Naive thymus-derived CD8-positive, alpha-beta T cell (primary cell): ENCODE results near the gene LRRC4B. TPM values are rescaled to one million over a fixed set of nuclear protein-coding genes. Genes with fewer than 3 reads are reported as not detected.

Experiments used
- ATAC-seq, 2 donors: fragments of 150-1000 bp; cut with Tn5 transposase in 1 of 2; sonication (Bioruptor Pico), chemical (Tn5 transposase) in 1 of 2; 1 replicate in 1 of 2; 2 replicates in 1 of 2; pipeline ENCODE4 v1.10.0; 2021; ENCODE audit warnings: mild to moderate bottlenecking in 2 of 2, moderate library complexity in 2 of 2
- POLR2A ChIA-PET: fragments of 350-600 bp; sonication (Branson Sonifier 250); formaldehyde crosslinking; loops from one replicate; lab custom pipeline; 2021; ENCODE audit warnings: antibody characterized with exemption; lab: Charles Lee
- DNase-seq, 10 donors: peaks; one replicate each; pipeline versions ENCODE4 v3.0.0 to v3.0.0-alpha.2; 2020 to 2022
- H3K27ac Mint-ChIP-seq, 10 donors: one replicate each; pipeline ENCODE4 v1.8.0; 2020 to 2022; ENCODE audit warnings: mild to moderate bottlenecking in 10 of 10, mixed read lengths in 10 of 10, moderate library complexity in 4 of 10, inconsistent platforms in 1 of 10
- H3K27me3 Mint-ChIP-seq, 5 donors: one replicate each; pipeline ENCODE4 v1.8.0; 2021 to 2022; ENCODE audit warnings: mixed read lengths in 5 of 5
- H3K36me3 Mint-ChIP-seq, 3 donors: one replicate each; pipeline ENCODE4 v1.8.0; 2020 to 2022; ENCODE audit warnings: mixed read lengths in 3 of 3, mild to moderate bottlenecking in 2 of 3, inconsistent platforms in 1 of 3
- H3K4me1 Mint-ChIP-seq, 4 donors: one replicate each; pipeline ENCODE4 v1.8.0; 2021 to 2022; ENCODE audit warnings: mixed read lengths in 4 of 4
- H3K4me3 Mint-ChIP-seq, 10 donors: one replicate each; pipeline ENCODE4 v1.8.0; 2020 to 2022; ENCODE audit warnings: mild to moderate bottlenecking in 10 of 10, mixed read lengths in 10 of 10, moderate library complexity in 6 of 10, inconsistent platforms in 1 of 10
- H3K9me3 Mint-ChIP-seq, 9 donors: one replicate each; pipeline ENCODE4 v1.8.0; 2020 to 2022; ENCODE audit warnings: mixed read lengths in 9 of 9, mild to moderate bottlenecking in 3 of 9, inconsistent platforms in 1 of 9, moderate library complexity in 1 of 9
- polyA plus RNA-seq, 3 donors: library from polyadenylated mRNA; unstranded; fragments of 300-500 nt; fragmentation: Illumina TruSeq; gene quantifications; one replicate each; pipeline ENCODE4 v1.2.3, GENCODE V29; 2021
- total RNA-seq, 8 experiments: library from RNA in 2 of 8; stranded (reverse) in 2 of 8; gene quantifications; one replicate each; pipeline ENCODE4 v1.2.3 and lab custom pipeline; 2021 to 2026

Gene LRRC4B
- total and polyA plus RNA-seq, 5 experiments from 2014 or later = not detected

GRCh38 chr19:50492303-50493052, 75.8 kb downstream of the LRRC4B start:
- peak overlapping the region in 6 of 10 donors; percentile 46 to 86 (median 78) for H3K27ac Mint-ChIP-seq
- POLR2A ChIA-PET = interaction anchor here (0.7 kb wide), 1 partner anchor 9 kb away, joined by 3 read pairs; no protein-coding TSS in a partner anchor
- H3K4me1 Mint-ChIP-seq = peaks cover 29 to 48% (median 32%) of the 10 kb centered on the region in 4 donors
- H3K36me3 Mint-ChIP-seq = peaks cover 0 to 5% (median 0%) of the 10 kb centered on the region in 3 donors
- DNase-seq (peak in 2 of 10 donors; percentile 25 to 60), ATAC-seq (peak; percentile 80 to 98)
- H3K9me3 Mint-ChIP-seq = no peaks in the 10 kb centered on the region
- no peaks in the 10 kb centered on the region for H3K27me3 Mint-ChIP-seq
- peak overlapping the region in 6 of 10 donors; percentile 34 to 81 (median 41) for H3K4me3 Mint-ChIP-seq

- Mint-ChIP-seq H3K4me3 (peak overlapping the region in 4 of 10 donors; percentile 0 to 45 (median 26)), H3K9me3 (no peaks in the 10 kb centered on the region), H3K27me3 (no peaks in the 10 kb centered on the region), H3K36me3 (peaks cover 0 to 5% (median 0%) of the 10 kb centered on the region in 3 donors), H3K4me1 (peaks cover 30 to 54% (median 38%) of the 10 kb centered on the region in 4 donors), H3K27ac (peak overlapping the region in 3 of 10 donors; percentile 31 to 86 (median 73))
- POLR2A ChIA-PET = no interaction called here
- ATAC-seq = no peak
- no peak for DNase-seq
These were observed 77.2 kb downstream of the LRRC4B start for GRCh38 chr19:50490991-50491472.

- Mint-ChIP-seq H3K9me3 (no peaks in the 10 kb centered on the region), H3K4me1 (peaks cover 34 to 54% (median 38%) of the 10 kb centered on the region in 4 donors), H3K4me3 (no peak overlapping the region), H3K27me3 (no peaks in the 10 kb centered on the region), H3K27ac (peak overlapping the region in 3 of 10 donors; percentile 31 to 86 (median 48)), H3K36me3 (peaks cover 0 to 5% (median 0%) of the 10 kb centered on the region in 3 donors)
- DNase-seq = no peak
- ATAC-seq = no peak
- POLR2A ChIA-PET = no interaction called here
These were observed 77.8 kb downstream of the LRRC4B start for GRCh38 chr19:50490411-50490811.

GRCh38 chr19:50489461-50490011, 78.7 kb downstream of the LRRC4B start:
- H3K9me3 Mint-ChIP-seq = no peaks in the 10 kb centered on the region
- DNase-seq (peak in 1 of 10 donors; percentile 56), ATAC-seq (no peak)
- POLR2A ChIA-PET = no interaction called here
- peak overlapping the region in 2 of 10 donors; percentile 66 to 71 for H3K27ac Mint-ChIP-seq
- H3K4me3 Mint-ChIP-seq = peak overlapping the region in 1 of 10 donors; percentile 22
- peaks cover 0 to 5% (median 0%) of the 10 kb centered on the region in 3 donors for H3K36me3 Mint-ChIP-seq
- H3K27me3 Mint-ChIP-seq = no peaks in the 10 kb centered on the region
- peaks cover 33 to 54% (median 38%) of the 10 kb centered on the region in 4 donors for H3K4me1 Mint-ChIP-seq

GRCh38 chr19:50488389-50489194, 79.6 kb downstream of the LRRC4B start:
- H3K27me3 Mint-ChIP-seq = no peaks in the 10 kb centered on the region
- ATAC-seq (no peak), DNase-seq (no peak)
- peaks cover 31 to 54% (median 38%) of the 10 kb centered on the region in 4 donors for H3K4me1 Mint-ChIP-seq
- peaks cover 0 to 14% (median 0%) of the 10 kb centered on the region in 3 donors for H3K36me3 Mint-ChIP-seq
- no peaks in the 10 kb centered on the region for H3K9me3 Mint-ChIP-seq
- H3K4me3 Mint-ChIP-seq = peak overlapping the region in 1 of 10 donors; percentile 10
- peak overlapping the region in 4 of 10 donors; percentile 33 to 71 (median 58) for H3K27ac Mint-ChIP-seq
- POLR2A ChIA-PET = no interaction called here

GRCh38 chr19:50486823-50487515, 81.3 kb downstream of the LRRC4B start:
- DNase-seq (peak in 7 of 10 donors; percentile 17 to 53 (median 35)), ATAC-seq (peak in 1 of 2 donors; percentile 51)
- Mint-ChIP-seq H3K9me3 (no peaks in the 10 kb centered on the region), H3K4me1 (peaks cover 26 to 48% (median 33%) of the 10 kb centered on the region in 4 donors), H3K36me3 (peaks cover 0 to 27% (median 3%) of the 10 kb centered on the region in 3 donors), H3K4me3 (peak overlapping the region in 1 of 10 donors; percentile 38), H3K27me3 (no peaks in the 10 kb centered on the region), H3K27ac (peak overlapping the region in 4 of 10 donors; percentile 55 to 66 (median 62))
- POLR2A ChIA-PET = no interaction called here

GRCh38 chr19:50485284-50485955, 82.8 kb downstream of the LRRC4B start:
- no peaks in the 10 kb centered on the region for H3K27me3 Mint-ChIP-seq
- peaks cover 16 to 37% (median 23%) of the 10 kb centered on the region in 4 donors for H3K4me1 Mint-ChIP-seq
- H3K9me3 Mint-ChIP-seq = no peaks in the 10 kb centered on the region
- POLR2A ChIA-PET = interaction anchor here (0.5 to 1.3 kb wide), 3 partner anchors 9 to 115 kb away, joined by 3 to 4 read pairs (median 3); partner anchors contain the start of genes EMC10, GARIN5A and NR1H2
- H3K27ac Mint-ChIP-seq = peak overlapping the region in 8 of 10 donors; percentile 20 to 78 (median 53)
- no peak for DNase-seq
- peaks cover 0 to 35% (median 3%) of the 10 kb centered on the region in 3 donors for H3K36me3 Mint-ChIP-seq
- peak in 1 of 2 donors; percentile 12 for ATAC-seq
- H3K4me3 Mint-ChIP-seq = no peak overlapping the region

- Mint-ChIP-seq H3K4me3 (no peak overlapping the region), H3K4me1 (peaks cover 15 to 29% (median 19%) of the 10 kb centered on the region in 4 donors), H3K9me3 (no peaks in the 10 kb centered on the region), H3K27me3 (no peaks in the 10 kb centered on the region), H3K27ac (peak overlapping the region in 4 of 10 donors; percentile 22 to 65 (median 36)), H3K36me3 (peaks cover 0 to 39% (median 3%) of the 10 kb centered on the region in 3 donors)
- DNase-seq = no peak
- no peak for ATAC-seq
- POLR2A ChIA-PET = no interaction called here
These were observed 85.3 kb downstream of the LRRC4B start for GRCh38 chr19:50482916-50483315.

- H3K27me3 Mint-ChIP-seq = no peaks in the 10 kb centered on the region
- ATAC-seq = no peak
- H3K36me3 Mint-ChIP-seq = peaks cover 0 to 39% (median 3%) of the 10 kb centered on the region in 3 donors
- no peak for DNase-seq
- H3K4me3 Mint-ChIP-seq = no peak overlapping the region
- H3K27ac Mint-ChIP-seq = no peak overlapping the region
- H3K4me1 Mint-ChIP-seq = peaks cover 18 to 30% (median 22%) of the 10 kb centered on the region in 4 donors
- H3K9me3 Mint-ChIP-seq = no peaks in the 10 kb centered on the region
- POLR2A ChIA-PET = no interaction called here
These were observed 85.9 kb downstream of the LRRC4B start for GRCh38 chr19:50482271-50482855.

GRCh38 chr19:50481351-50482149, 86.7 kb downstream of the LRRC4B start:
- Mint-ChIP-seq H3K27ac (peak overlapping the region in 3 of 10 donors; percentile 24 to 80 (median 61)), H3K4me3 (no peak overlapping the region), H3K4me1 (peaks cover 20 to 32% (median 25%) of the 10 kb centered on the region in 4 donors), H3K9me3 (no peaks in the 10 kb centered on the region), H3K27me3 (no peaks in the 10 kb centered on the region), H3K36me3 (peaks cover 0 to 41% (median 3%) of the 10 kb centered on the region in 3 donors)
- POLR2A ChIA-PET = no interaction called here
- ATAC-seq = no peak
- DNase-seq = no peak
